K562 (cell line): ENCODE data around the gene RBM20. TPM values are rescaled to one million over a fixed set of nuclear protein-coding genes. Genes with fewer than 3 reads are reported as not detected.
A peak's percentile ranks its signal among the peaks of the same experiment; 100 is the strongest.

Experiments used
- ARID2 ChIP-seq: fragments of 450-650 bp; IDR thresholded peaks from 2 replicates; pipeline ENCODE4 v1.6.1; 2017; ENCODE audit warnings: antibody characterized with exemption, mild to moderate bottlenecking
- ATF3 ChIP-seq, 2 experiments: fragments of 450-650 bp in 1 of 2; sonication (generic) in 1 of 2; formaldehyde crosslinking in 1 of 2; IDR thresholded peaks in 1 of 2; conservative IDR thresholded peaks in 1 of 2; 2 replicates each; pipeline versions ENCODE4 v1.6.1 to v1.8.1; 2016 to 2023; ENCODE audit warnings: mild to moderate bottlenecking in 2 of 2, moderate library complexity in 2 of 2, inconsistent platforms in 1 of 2, missing genetic modification reagents in 1 of 2
- FOXA3 ChIP-seq, 2 experiments: fragments of 450-650 bp in 1 of 2; sonication (generic) in 1 of 2; formaldehyde crosslinking; IDR thresholded peaks in 1 of 2; conservative IDR thresholded peaks in 1 of 2; 2 replicates each; pipeline versions ENCODE4 v1.4.0 to v1.8.0; 2020 to 2022; ENCODE audit warnings: mild to moderate bottlenecking in 2 of 2, missing genetic modification reagents in 1 of 2
- HLTF ChIP-seq: fragments of 450-650 bp; IDR thresholded peaks from 2 replicates; pipeline ENCODE4 v1.6.1; 2016
- HNRNPLL ChIP-seq: fragments of 200-400 bp; formaldehyde crosslinking; IDR thresholded peaks from 2 replicates; pipeline ENCODE4 v1.6.1; 2017; ENCODE audit warnings: low read length, low read depth, mild to moderate bottlenecking; ENCODE audit not compliant: poor library complexity, severe bottlenecking
- KAT2B ChIP-seq: IDR thresholded peaks from one replicate; pipeline ENCODE4 v1.6.1; 2012; ENCODE audit warnings: low read depth, mild to moderate bottlenecking, control low read depth, inconsistent platforms, low read length, moderate library complexity
- LEF1 ChIP-seq: fragments of 450-650 bp; IDR thresholded peaks from 2 replicates; pipeline ENCODE4 v1.6.1; 2016; ENCODE audit warnings: mild to moderate bottlenecking
- RBM34 ChIP-seq: fragments of 200-400 bp; formaldehyde crosslinking; IDR thresholded peaks from 2 replicates; pipeline ENCODE4 v1.6.1; 2018; ENCODE audit warnings: low read length, borderline replicate concordance; ENCODE audit not compliant: insufficient read depth
- SAFB2 ChIP-seq: fragments of 200-400 bp; formaldehyde crosslinking; IDR thresholded peaks from 2 replicates; pipeline ENCODE4 v1.6.1; 2018; ENCODE audit warnings: borderline replicate concordance, low read length, low read depth, moderate library complexity; ENCODE audit not compliant: severe bottlenecking
- XRCC3 ChIP-seq: fragments of 450-650 bp; IDR thresholded peaks from 2 replicates; pipeline ENCODE4 v1.6.1; 2017; ENCODE audit warnings: mild to moderate bottlenecking, moderate library complexity
- polyA plus RNA-seq, 8 experiments: library from polyadenylated mRNA; depleted of rRNA in 4 of 8; stranded (reverse) in 5 of 8; unstranded in 3 of 8; fragments of >200 nt; fragmentation: Nextera tagmentation in 2 of 8; fragmentation: Illumina TruSeq in 1 of 8; extraction: Ambion mirVana in 2 of 8; extraction: Trizol in 1 of 8; gene quantifications; 2 replicates each; pipeline versions ENCODE4 v1.2.1 to v1.2.3, GENCODE V29; 2011 to 2014; ENCODE audit warnings: inconsistent platforms in 1 of 8, missing spikeins in 1 of 8
- total RNA-seq, 7 experiments: library from RNA; depleted of rRNA in 6 of 7; stranded (reverse); fragments of >200 nt in 6 of 7; fragmentation: Illumina TruSeq in 2 of 7; extraction: Trizol in 2 of 7; gene quantifications; 2 replicates each; pipeline versions ENCODE4 v1.2.1 to v1.2.3, GENCODE V29; 2011 to 2021; ENCODE audit warnings: low replicate concordance in 1 of 7
- TF ChIP-seq, protein P1 (sequence below): sonication (generic); formaldehyde crosslinking; IDR thresholded peaks from 2 replicates; pipeline ENCODE4 v1.8.1; 2023; ENCODE audit warnings: missing genetic modification reagents, mild to moderate bottlenecking, borderline replicate concordance
- TF ChIP-seq, protein P2 (sequence below): sonication (generic); formaldehyde crosslinking; IDR thresholded peaks from 2 replicates; pipeline ENCODE4 v1.8.0; 2022; ENCODE audit warnings: missing genetic modification reagents, mild to moderate bottlenecking, moderate library complexity, borderline replicate concordance
- TF ChIP-seq, protein P3 (sequence below): fragments of 200-800 bp; sonication (Bioruptor generic); IDR thresholded peaks from 2 replicates; pipeline ENCODE4 v1.6.1; 2017; ENCODE audit warnings: missing genetic modification characterization, missing compliant biosample characterization
- TF ChIP-seq, protein P4 (sequence below): fragments of 450-650 bp; formaldehyde crosslinking; conservative IDR thresholded peaks from 2 replicates; pipeline ENCODE4 v1.4.0; 2022; ENCODE audit warnings: mild to moderate bottlenecking, missing genetic modification characterization
- TF ChIP-seq, protein P5 (sequence below): sonication (generic); formaldehyde crosslinking; IDR thresholded peaks from 2 replicates; pipeline ENCODE4 v1.8.0; 2023; ENCODE audit warnings: mild to moderate bottlenecking, missing genetic modification reagents

The RBM20 gene
- total and polyA plus RNA-seq, 9 of the 15 experiments (the other 6 are each of a cell fraction or from before 2014, with no cell fraction given), result 0.63 to 5.7 (median 3.2) TPM

DNA sequence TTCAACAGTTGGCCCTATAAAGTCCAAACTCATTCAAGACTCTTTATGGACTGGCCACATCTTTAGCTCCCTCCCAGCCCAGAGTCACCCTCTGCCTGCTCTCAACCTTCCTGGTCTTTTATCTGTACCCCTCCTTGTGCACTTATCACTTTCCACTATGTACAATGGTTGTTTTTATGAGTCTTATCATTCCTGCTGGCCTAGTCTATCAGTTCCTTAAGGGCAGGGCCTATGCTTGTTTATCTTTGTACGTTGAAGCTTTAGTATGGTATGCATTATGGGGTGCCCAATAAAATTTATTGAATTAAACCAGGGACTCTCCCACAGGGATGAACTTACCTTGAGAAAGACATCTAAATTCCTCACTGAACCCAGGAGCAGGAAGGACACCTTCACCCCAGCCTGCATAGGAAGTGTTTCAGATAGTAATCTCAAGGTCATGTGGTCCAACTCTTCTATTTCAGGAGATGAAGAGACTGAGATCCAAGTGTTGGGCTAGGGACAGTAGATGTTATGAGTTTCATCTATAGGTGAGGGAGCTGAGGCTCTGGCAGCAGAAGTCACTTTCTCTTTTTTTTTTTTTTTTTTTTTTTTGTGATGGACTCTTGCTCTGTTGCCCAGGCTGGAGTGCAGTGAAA lies 214.3 kb downstream of the RBM20 start (continued):
- TF ChIP-seq, protein P1, sequence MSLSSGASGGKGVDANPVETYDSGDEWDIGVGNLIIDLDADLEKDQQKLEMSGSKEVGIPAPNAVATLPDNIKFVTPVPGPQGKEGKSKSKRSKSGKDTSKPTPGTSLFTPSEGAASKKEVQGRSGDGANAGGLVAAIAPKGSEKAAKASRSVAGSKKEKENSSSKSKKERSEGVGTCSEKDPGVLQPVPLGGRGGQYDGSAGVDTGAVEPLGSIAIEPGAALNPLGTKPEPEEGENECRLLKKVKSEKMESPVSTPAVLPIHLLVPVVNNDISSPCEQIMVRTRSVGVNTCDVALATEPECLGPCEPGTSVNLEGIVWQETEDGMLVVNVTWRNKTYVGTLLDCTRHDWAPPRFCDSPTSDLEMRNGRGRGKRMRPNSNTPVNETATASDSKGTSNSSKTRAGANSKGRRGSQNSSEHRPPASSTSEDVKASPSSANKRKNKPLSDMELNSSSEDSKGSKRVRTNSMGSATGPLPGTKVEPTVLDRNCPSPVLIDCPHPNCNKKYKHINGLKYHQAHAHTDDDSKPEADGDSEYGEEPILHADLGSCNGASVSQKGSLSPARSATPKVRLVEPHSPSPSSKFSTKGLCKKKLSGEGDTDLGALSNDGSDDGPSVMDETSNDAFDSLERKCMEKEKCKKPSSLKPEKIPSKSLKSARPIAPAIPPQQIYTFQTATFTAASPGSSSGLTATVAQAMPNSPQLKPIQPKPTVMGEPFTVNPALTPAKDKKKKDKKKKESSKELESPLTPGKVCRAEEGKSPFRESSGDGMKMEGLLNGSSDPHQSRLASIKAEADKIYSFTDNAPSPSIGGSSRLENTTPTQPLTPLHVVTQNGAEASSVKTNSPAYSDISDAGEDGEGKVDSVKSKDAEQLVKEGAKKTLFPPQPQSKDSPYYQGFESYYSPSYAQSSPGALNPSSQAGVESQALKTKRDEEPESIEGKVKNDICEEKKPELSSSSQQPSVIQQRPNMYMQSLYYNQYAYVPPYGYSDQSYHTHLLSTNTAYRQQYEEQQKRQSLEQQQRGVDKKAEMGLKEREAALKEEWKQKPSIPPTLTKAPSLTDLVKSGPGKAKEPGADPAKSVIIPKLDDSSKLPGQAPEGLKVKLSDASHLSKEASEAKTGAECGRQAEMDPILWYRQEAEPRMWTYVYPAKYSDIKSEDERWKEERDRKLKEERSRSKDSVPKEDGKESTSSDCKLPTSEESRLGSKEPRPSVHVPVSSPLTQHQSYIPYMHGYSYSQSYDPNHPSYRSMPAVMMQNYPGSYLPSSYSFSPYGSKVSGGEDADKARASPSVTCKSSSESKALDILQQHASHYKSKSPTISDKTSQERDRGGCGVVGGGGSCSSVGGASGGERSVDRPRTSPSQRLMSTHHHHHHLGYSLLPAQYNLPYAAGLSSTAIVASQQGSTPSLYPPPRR (CRISPR knock-in tag), result no peak
- TF ChIP-seq ARID2 (no peak), ATF3 (IDR thresholded peaks at IDR 0.05) (no peak), ATF3 (CRISPR knock-in tag; conservative IDR thresholded peaks at IDR 0.05) (no peak), XRCC3 (no peak), LEF1 (0 out of 2 replicates have a peak, but pooled peaks have one; percentile 50), HNRNPLL (no peak), HLTF (no peak), RBM34 (no peak), SAFB2 (no peak), KAT2B (no peak), FOXA3 (CRISPR knock-in tag; conservative IDR thresholded peaks at IDR 0.05 in 1 of 2, IDR thresholded peaks at IDR 0.05 in 1 of 2) (peak; percentile 34 to 90; a peak in 3 of 4 replicates)
- TF ChIP-seq, protein P2, sequence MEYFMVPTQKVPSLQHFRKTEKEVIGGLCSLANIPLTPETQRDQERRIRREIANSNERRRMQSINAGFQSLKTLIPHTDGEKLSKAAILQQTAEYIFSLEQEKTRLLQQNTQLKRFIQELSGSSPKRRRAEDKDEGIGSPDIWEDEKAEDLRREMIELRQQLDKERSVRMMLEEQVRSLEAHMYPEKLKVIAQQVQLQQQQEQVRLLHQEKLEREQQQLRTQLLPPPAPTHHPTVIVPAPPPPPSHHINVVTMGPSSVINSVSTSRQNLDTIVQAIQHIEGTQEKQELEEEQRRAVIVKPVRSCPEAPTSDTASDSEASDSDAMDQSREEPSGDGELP (CRISPR knock-in tag), result no peak
- TF ChIP-seq, protein P3, sequence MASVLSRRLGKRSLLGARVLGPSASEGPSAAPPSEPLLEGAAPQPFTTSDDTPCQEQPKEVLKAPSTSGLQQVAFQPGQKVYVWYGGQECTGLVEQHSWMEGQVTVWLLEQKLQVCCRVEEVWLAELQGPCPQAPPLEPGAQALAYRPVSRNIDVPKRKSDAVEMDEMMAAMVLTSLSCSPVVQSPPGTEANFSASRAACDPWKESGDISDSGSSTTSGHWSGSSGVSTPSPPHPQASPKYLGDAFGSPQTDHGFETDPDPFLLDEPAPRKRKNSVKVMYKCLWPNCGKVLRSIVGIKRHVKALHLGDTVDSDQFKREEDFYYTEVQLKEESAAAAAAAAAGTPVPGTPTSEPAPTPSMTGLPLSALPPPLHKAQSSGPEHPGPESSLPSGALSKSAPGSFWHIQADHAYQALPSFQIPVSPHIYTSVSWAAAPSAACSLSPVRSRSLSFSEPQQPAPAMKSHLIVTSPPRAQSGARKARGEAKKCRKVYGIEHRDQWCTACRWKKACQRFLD (CRISPR knock-in tag), result no peak; the same call in 1 of the 2 replicates
- TF ChIP-seq, protein P4, sequence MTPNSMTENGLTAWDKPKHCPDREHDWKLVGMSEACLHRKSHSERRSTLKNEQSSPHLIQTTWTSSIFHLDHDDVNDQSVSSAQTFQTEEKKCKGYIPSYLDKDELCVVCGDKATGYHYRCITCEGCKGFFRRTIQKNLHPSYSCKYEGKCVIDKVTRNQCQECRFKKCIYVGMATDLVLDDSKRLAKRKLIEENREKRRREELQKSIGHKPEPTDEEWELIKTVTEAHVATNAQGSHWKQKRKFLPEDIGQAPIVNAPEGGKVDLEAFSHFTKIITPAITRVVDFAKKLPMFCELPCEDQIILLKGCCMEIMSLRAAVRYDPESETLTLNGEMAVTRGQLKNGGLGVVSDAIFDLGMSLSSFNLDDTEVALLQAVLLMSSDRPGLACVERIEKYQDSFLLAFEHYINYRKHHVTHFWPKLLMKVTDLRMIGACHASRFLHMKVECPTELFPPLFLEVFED, result no peak
- TF ChIP-seq, protein P5, sequence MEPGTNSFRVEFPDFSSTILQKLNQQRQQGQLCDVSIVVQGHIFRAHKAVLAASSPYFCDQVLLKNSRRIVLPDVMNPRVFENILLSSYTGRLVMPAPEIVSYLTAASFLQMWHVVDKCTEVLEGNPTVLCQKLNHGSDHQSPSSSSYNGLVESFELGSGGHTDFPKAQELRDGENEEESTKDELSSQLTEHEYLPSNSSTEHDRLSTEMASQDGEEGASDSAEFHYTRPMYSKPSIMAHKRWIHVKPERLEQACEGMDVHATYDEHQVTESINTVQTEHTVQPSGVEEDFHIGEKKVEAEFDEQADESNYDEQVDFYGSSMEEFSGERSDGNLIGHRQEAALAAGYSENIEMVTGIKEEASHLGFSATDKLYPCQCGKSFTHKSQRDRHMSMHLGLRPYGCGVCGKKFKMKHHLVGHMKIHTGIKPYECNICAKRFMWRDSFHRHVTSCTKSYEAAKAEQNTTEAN (CRISPR knock-in tag), result no peak
